ENCODE data around the gene NCKAP5.

- no peak for TF ChIP-seq CTCF (IDR thresholded peaks at IDR 0.05; ENCODE audit: insufficient read depth, low read depth, low read length)
- TF ChIP-seq EZH2 (IDR thresholded peaks at IDR 0.05; ENCODE audit: insufficient read depth, low read length) = no peak
Observed at GRCh38 chr2:132978840-132979239, 589.4 kb downstream of the NCKAP5 start.
